ENCODE results near the gene RASGRP2. TPM values are rescaled to one million over a fixed set of nuclear protein-coding genes. Genes with fewer than 3 reads are reported as not detected.

The RASGRP2 gene
- total RNA-seq, 1 experiment from 2014 or later = not detected

DNA sequence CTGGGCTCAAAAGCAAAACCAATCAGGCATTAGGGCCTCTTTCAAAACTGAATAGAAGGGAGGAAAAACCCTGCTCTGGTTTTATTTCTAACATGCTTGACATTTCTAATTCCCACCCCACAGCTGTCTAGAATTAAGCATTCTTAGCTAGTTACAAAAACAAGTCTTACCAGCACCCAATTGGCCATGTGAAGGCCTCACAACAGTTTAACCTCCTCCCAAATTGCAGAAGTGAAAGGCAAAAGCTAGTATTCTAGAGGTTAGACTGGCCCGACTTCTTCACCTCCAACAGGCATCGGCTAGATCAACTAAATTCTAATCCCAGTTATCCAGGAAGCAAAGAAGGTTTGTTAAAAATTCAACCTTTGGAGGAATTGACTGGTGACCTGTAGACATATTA lies 27.9 kb upstream of the RASGRP2 start:
- POLR2A ChIA-PET = interaction anchor here (0.6 to 9.8 kb wide), 2 partner anchors 10 to 352 kb away, joined by 3 to 86 read pairs; partner anchors contain the start of gene PYGM
- no peaks in the 10 kb centered on the region for H3K27me3 Mint-ChIP-seq (ENCODE audit: insufficient read depth, unreplicated experiment)

GRCh38 chr11:64770120-64770519 lies 26.2 kb upstream of the RASGRP2 start:
- intact Hi-C loops (cut with micrococcal nuclease) = no loop called here
- Mint-ChIP-seq H3K36me3 (ENCODE audit: insufficient read depth, unreplicated experiment) (peaks cover 100% of the 10 kb centered on the region), H3K27ac (ENCODE audit: low read depth, unreplicated experiment) (no peak overlapping the region), H3K27me3 (ENCODE audit: insufficient read depth, unreplicated experiment) (no peaks in the 10 kb centered on the region), H3K4me1 (ENCODE audit: insufficient read depth, unreplicated experiment) (peaks cover 7% of the 10 kb centered on the region), H3K4me3 (ENCODE audit: unreplicated experiment) (no peak overlapping the region), H3K9me3 (ENCODE audit: unreplicated experiment) (no peaks in the 10 kb centered on the region)
- CTCF ChIA-PET = interaction anchor here (0.6 to 2.7 kb wide), 3 partner anchors 9 to 73 kb away, joined by 3 to 9 read pairs (median 3); partner anchors contain the start of gene RASGRP2
- no TSS peak for BruUV-seq (replicated peaks)
- DNase-seq (ENCODE audit: unreplicated experiment) = no peak
- TF ChIP-seq, protein P1, sequence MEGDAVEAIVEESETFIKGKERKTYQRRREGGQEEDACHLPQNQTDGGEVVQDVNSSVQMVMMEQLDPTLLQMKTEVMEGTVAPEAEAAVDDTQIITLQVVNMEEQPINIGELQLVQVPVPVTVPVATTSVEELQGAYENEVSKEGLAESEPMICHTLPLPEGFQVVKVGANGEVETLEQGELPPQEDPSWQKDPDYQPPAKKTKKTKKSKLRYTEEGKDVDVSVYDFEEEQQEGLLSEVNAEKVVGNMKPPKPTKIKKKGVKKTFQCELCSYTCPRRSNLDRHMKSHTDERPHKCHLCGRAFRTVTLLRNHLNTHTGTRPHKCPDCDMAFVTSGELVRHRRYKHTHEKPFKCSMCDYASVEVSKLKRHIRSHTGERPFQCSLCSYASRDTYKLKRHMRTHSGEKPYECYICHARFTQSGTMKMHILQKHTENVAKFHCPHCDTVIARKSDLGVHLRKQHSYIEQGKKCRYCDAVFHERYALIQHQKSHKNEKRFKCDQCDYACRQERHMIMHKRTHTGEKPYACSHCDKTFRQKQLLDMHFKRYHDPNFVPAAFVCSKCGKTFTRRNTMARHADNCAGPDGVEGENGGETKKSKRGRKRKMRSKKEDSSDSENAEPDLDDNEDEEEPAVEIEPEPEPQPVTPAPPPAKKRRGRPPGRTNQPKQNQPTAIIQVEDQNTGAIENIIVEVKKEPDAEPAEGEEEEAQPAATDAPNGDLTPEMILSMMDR (IDR thresholded peaks at IDR 0.05; ENCODE audit: unreplicated experiment) = no peak
- POLR2A ChIA-PET = interaction anchor here (9.8 kb wide), 1 partner anchor 8 kb away, joined by 86 read pairs; the partner anchor contains the start of gene PYGM

More for the DNA sequence above, 27.9 kb upstream of the RASGRP2 start:
- TF ChIP-seq, protein P1 (IDR thresholded peaks at IDR 0.05; ENCODE audit: unreplicated experiment) = no peak
- Mint-ChIP-seq H3K36me3 (ENCODE audit: insufficient read depth, unreplicated experiment) (peaks cover 100% of the 10 kb centered on the region), H3K4me3 (ENCODE audit: unreplicated experiment) (no peak overlapping the region), H3K4me1 (ENCODE audit: insufficient read depth, unreplicated experiment) (peaks cover 14% of the 10 kb centered on the region), H3K27ac (ENCODE audit: low read depth, unreplicated experiment) (no peak overlapping the region), H3K9me3 (ENCODE audit: unreplicated experiment) (no peaks in the 10 kb centered on the region)
- BruUV-seq (replicated peaks) = no TSS peak
- CTCF ChIA-PET = interaction anchor here (0.5 to 2.7 kb wide), 3 partner anchors 28 to 1891 kb away, joined by 3 to 9 read pairs (median 4); partner anchors contain the start of genes RASGRP2 and SLC3A2
- no peak for DNase-seq (ENCODE audit: unreplicated experiment)
- intact Hi-C loops (cut with micrococcal nuclease) = no loop called here

DNA sequence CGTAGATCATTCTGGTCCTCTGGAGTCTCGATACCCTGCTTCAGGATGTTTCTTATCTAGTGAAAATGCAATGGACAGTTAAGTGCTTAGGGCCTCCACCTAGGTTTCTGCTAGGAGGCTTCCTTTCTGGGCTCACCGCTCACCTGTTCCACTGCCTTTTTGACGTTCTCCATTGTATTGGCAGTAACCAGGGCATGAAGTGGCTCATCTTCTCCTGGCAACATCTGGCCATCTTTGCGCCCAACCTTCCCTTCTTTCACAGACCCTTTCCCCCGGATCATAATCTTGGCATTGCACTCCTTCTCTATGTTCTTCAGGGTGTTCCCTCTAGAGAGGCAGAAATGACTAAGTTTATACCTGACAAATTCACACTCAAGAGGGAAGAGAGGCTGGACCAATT lies 25.3 kb upstream of the RASGRP2 start:
- H3K9me3 Mint-ChIP-seq (ENCODE audit: unreplicated experiment) = no peaks in the 10 kb centered on the region
- intact Hi-C loops (cut with micrococcal nuclease) = no loop called here
- no peak overlapping the region for H3K4me3 Mint-ChIP-seq (ENCODE audit: unreplicated experiment)
- TF ChIP-seq, protein P1 (IDR thresholded peaks at IDR 0.05; ENCODE audit: unreplicated experiment) = no peak
- BruUV-seq (replicated peaks) = TSS peak; percentile 3
- no peaks in the 10 kb centered on the region for H3K27me3 Mint-ChIP-seq (ENCODE audit: insufficient read depth, unreplicated experiment)
- H3K4me1 Mint-ChIP-seq (ENCODE audit: insufficient read depth, unreplicated experiment) = peaks cover 7% of the 10 kb centered on the region
- H3K36me3 Mint-ChIP-seq (ENCODE audit: insufficient read depth, unreplicated experiment) = peaks cover 100% of the 10 kb centered on the region
- CTCF ChIA-PET = interaction anchor here (0.6 kb wide), 1 partner anchor 74 kb away, joined by 3 read pairs; no protein-coding TSS in a partner anchor
- DNase-seq (ENCODE audit: unreplicated experiment) = no peak
- POLR2A ChIA-PET = interaction anchor here (1.0 kb wide), 1 partner anchor 9 kb away, joined by 3 read pairs; no protein-coding TSS in a partner anchor
- H3K27ac Mint-ChIP-seq (ENCODE audit: low read depth, unreplicated experiment) = no peak overlapping the region

DNA sequence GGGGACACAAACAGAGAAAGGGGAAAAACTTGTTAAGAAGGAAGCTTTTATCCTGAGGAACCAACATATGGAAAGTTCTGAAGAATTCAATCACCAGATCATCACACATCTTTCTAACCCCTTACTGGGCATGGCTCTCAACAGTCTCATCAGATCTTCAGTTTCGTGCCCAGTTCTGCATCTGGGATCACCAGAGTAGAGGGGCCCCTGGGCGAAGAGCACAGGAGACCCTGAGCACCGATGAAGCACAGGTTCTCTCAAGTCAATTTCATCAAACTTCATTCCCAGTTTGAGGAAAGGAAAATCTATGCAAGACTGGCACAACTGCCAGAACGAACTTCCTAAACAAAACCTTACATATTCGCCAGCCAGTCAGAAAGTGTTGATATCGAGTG lies 24.4 kb upstream of the RASGRP2 start:
- Mint-ChIP-seq H3K27me3 (ENCODE audit: insufficient read depth, unreplicated experiment) (no peaks in the 10 kb centered on the region), H3K4me1 (ENCODE audit: insufficient read depth, unreplicated experiment) (peaks cover 7% of the 10 kb centered on the region), H3K9me3 (ENCODE audit: unreplicated experiment) (no peaks in the 10 kb centered on the region), H3K27ac (ENCODE audit: low read depth, unreplicated experiment) (no peak overlapping the region), H3K4me3 (ENCODE audit: unreplicated experiment) (no peak overlapping the region), H3K36me3 (ENCODE audit: insufficient read depth, unreplicated experiment) (peaks cover 99% of the 10 kb centered on the region)
- no TSS peak for BruUV-seq (replicated peaks)
- TF ChIP-seq, protein P1 (IDR thresholded peaks at IDR 0.05; ENCODE audit: unreplicated experiment) = no peak
- CTCF ChIA-PET = interaction anchor here (0.6 to 1.9 kb wide), 8 partner anchors 8 to 149 kb away, joined by 3 to 15 read pairs (median 3); no protein-coding TSS in a partner anchor
- POLR2A ChIA-PET = interaction anchor here (1.0 kb wide), 1 partner anchor 10 kb away, joined by 3 read pairs; no protein-coding TSS in a partner anchor
- DNase-seq (ENCODE audit: unreplicated experiment) = no peak
- intact Hi-C loops (cut with micrococcal nuclease) = no loop called here

All from MCF 10A (cell line).